ENCODE measurements around the gene UBR4. TPM values are rescaled to one million over a fixed set of nuclear protein-coding genes. Genes with fewer than 3 reads are reported as not detected.

UBR4 gene
- total and polyA plus RNA-seq, 3 experiments from 2014 or later: 27.4 to 112 (median 110) TPM

DNA sequence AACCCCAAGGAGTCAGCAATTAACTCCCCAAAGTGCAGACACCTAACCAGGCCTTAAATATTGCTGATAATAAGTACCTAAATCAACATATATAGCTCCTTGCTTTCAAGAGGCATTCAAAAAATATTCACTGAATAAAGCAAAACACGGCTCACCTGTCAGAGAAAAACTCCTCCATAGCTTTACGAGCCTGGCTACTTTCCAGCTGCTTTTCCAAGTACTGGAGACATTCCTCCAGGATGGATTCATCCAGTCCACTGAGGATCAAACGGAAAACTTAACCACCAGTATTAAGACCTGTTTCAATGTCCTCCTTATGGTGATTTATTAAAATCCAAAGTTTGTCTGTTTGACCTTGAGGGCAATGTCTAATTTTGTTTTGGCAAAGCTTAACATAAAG lies 44.6 kb downstream of the UBR4 start:
- peaks cover 92% of the 10 kb centered on the region for H3K36me3 ChIP-seq (ENCODE audit: insufficient read depth, low read length)
- peaks cover 33 to 98% (median 43%) of the 10 kb centered on the region in 3 donors for H3K36me3 Mint-ChIP-seq
- DNase-seq: no peak
- peak overlapping the region in 1 of 8 donors; percentile 1 for H3K27ac Mint-ChIP-seq
- ChIA-PET POLR2A (interaction anchor here (0.5 kb wide), 1 partner anchor 20 kb away, joined by 3 read pairs; no protein-coding TSS in a partner anchor), CTCF (interaction anchor here (1.2 to 1.3 kb wide), 2 partner anchors 9 to 11 kb away, joined by 3 to 4 read pairs; no protein-coding TSS in a partner anchor)
- H3K27me3 ChIP-seq (ENCODE audit: insufficient read depth, low read length, poor library complexity, severe bottlenecking): no peaks in the 10 kb centered on the region
- H3K27me3 Mint-ChIP-seq: no peaks in the 10 kb centered on the region
- no peaks in the 10 kb centered on the region for H3K4me1 ChIP-seq (ENCODE audit: insufficient read depth, low read length)
- H3K4me1 Mint-ChIP-seq: no peaks in the 10 kb centered on the region
- H3K9me3 ChIP-seq (ENCODE audit: low read length): no peaks in the 10 kb centered on the region
- no peak overlapping the region for H3K4me3 Mint-ChIP-seq
- no peak overlapping the region for H3K4me3 ChIP-seq (ENCODE audit: low read length)
- no peak overlapping the region for H3K27ac ChIP-seq (ENCODE audit: low read depth, low read length)
- H3K9me3 Mint-ChIP-seq: no peaks in the 10 kb centered on the region

DNA sequence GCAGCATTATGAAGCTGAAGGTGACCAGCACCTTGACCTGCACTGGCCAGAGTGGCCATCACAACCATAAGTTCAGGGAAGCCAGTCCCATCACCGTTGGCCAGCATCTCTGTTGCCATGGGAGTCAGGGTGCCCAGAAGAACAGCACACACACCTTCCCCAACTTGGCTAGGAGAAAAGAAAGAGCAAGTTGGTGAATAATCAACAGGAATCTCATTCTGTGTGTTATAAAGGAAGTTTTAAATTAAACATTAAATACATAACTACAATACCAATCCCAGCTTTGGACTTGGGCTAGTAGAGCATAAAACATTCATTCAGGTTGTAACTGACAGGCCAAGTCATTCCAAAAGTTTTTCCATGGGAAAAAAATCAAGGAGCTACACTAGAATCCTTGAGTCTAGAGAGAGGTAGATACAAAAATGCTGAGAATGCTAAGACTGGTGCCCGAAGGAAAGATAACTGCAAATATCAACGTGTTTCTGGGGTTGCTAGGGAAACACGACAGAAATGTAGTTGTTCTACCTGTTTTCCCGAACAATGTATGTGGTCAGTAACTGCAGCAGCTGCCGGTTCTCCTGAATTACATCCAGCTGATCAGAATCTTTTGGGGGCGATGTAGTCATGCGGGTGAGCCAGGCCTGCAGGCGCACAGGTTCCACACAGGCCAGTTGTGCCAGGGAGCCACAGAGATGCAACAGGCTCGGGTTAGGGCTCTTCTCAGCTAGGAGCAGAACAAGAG lies 45.6 kb downstream of the UBR4 start:
- DNase-seq: no peak
- H3K36me3 Mint-ChIP-seq: peaks cover 33 to 98% (median 42%) of the 10 kb centered on the region in 3 donors
- peak overlapping the region in 1 of 8 donors; percentile 7 for H3K27ac Mint-ChIP-seq
- no peaks in the 10 kb centered on the region for H3K9me3 ChIP-seq (ENCODE audit: low read length)
- no peaks in the 10 kb centered on the region for H3K4me1 ChIP-seq (ENCODE audit: insufficient read depth, low read length)
- H3K4me3 ChIP-seq (ENCODE audit: low read length): no peak overlapping the region
- CTCF ChIA-PET: no interaction called here
- peaks cover 93% of the 10 kb centered on the region for H3K36me3 ChIP-seq (ENCODE audit: insufficient read depth, low read length)
- H3K4me3 Mint-ChIP-seq: no peak overlapping the region
- H3K27me3 ChIP-seq (ENCODE audit: insufficient read depth, low read length, poor library complexity, severe bottlenecking): no peaks in the 10 kb centered on the region
- no peak overlapping the region for H3K27ac ChIP-seq (ENCODE audit: low read depth, low read length)
- no peaks in the 10 kb centered on the region for H3K4me1 Mint-ChIP-seq
- no peaks in the 10 kb centered on the region for H3K27me3 Mint-ChIP-seq
- POLR2A ChIA-PET: no interaction called here
- no peaks in the 10 kb centered on the region for H3K9me3 Mint-ChIP-seq

DNA sequence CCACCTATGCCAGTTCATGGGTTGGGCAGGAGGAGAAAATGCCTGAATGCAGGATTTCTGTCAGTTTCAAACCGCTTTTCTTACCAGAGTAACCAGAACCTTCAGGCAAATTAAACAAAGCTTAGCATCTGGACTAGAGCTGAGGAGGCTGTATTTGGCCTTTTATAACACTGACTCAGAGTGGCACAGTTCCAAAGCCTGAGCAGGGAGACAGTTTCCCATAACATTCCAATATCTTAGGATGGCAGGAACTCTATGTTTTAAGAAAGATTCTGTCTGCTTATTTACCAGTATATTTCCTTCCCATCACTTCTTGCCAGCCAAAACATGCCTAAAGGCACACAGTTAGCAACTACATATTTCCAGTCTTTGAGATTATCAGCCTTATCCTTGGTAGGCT lies 46.8 kb downstream of the UBR4 start:
- Mint-ChIP-seq H3K36me3 (peaks cover 30 to 98% (median 37%) of the 10 kb centered on the region in 3 donors), H3K27me3 (no peaks in the 10 kb centered on the region), H3K27ac (peak overlapping the region in 1 of 8 donors; percentile 55), H3K9me3 (no peaks in the 10 kb centered on the region), H3K4me1 (no peaks in the 10 kb centered on the region), H3K4me3 (no peak overlapping the region)
- Histone ChIP-seq H3K4me3 (ENCODE audit: low read length) (no peak overlapping the region), H3K9me3 (ENCODE audit: low read length) (no peaks in the 10 kb centered on the region), H3K36me3 (ENCODE audit: insufficient read depth, low read length) (peaks cover 97% of the 10 kb centered on the region), H3K27me3 (ENCODE audit: insufficient read depth, low read length, poor library complexity, severe bottlenecking) (no peaks in the 10 kb centered on the region), H3K27ac (ENCODE audit: low read depth, low read length) (no peak overlapping the region), H3K4me1 (ENCODE audit: insufficient read depth, low read length) (no peaks in the 10 kb centered on the region)
- ChIA-PET CTCF (no interaction called here), POLR2A (no interaction called here)
- no peak for DNase-seq

DNA sequence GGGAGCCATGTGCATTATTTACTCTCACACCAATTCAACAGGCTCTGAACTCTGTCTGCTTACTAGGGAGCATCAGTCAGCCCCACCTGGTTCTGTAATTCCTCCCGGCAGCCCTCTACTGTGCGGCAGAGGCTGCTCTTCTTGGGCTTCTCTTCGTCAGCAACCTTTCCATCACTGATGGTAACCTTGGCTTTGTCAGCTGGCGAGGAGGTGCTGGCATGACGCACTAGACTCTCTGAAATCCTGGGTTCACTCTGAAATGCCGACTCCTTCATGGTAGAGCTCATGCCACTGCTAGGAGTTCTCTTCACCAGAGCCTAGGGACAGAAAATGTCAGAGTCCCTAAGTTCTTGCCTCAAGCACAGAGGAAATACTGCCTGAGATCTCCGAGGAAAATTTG lies 49.2 kb downstream of the UBR4 start:
- Mint-ChIP-seq H3K9me3 (no peaks in the 10 kb centered on the region), H3K27me3 (no peaks in the 10 kb centered on the region), H3K36me3 (peaks cover 24 to 98% (median 38%) of the 10 kb centered on the region in 3 donors), H3K4me1 (no peaks in the 10 kb centered on the region), H3K27ac (peak overlapping the region in 2 of 8 donors; percentile 4 to 37), H3K4me3 (no peak overlapping the region)
- H3K9me3 ChIP-seq (ENCODE audit: low read length): no peaks in the 10 kb centered on the region
- H3K27me3 ChIP-seq (ENCODE audit: insufficient read depth, low read length, poor library complexity, severe bottlenecking): no peaks in the 10 kb centered on the region
- no peak for DNase-seq
- H3K36me3 ChIP-seq (ENCODE audit: insufficient read depth, low read length): peaks cover 94% of the 10 kb centered on the region
- H3K4me3 ChIP-seq (ENCODE audit: low read length): no peak overlapping the region
- POLR2A ChIA-PET: no interaction called here
- CTCF ChIA-PET: no interaction called here
- no peaks in the 10 kb centered on the region for H3K4me1 ChIP-seq (ENCODE audit: insufficient read depth, low read length)
- H3K27ac ChIP-seq (ENCODE audit: low read depth, low read length): no peak overlapping the region

DNA sequence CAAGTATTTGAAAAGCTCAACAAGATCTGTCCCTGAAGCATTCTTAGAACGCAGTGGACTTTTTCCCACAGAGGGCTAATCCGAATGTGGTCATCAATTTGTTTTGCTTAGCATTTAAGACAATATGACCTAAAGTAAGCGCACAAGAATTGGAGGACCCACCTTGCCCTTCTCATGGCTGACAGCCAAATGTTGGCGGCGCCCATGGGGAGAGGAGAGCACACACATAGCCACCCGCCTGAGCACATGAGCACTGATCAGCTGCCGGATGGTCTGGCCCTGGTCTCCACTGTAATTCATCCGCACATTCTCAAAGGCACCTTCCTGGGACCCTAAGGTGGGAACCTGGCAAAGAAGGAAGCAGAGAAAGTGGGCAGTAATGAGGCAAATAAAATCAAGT lies 52.4 kb downstream of the UBR4 start:
- DNase-seq: no peak
- peaks cover 12 to 98% (median 39%) of the 10 kb centered on the region in 3 donors for H3K36me3 Mint-ChIP-seq
- Histone ChIP-seq H3K36me3 (ENCODE audit: insufficient read depth, low read length) (peaks cover 95% of the 10 kb centered on the region), H3K9me3 (ENCODE audit: low read length) (no peaks in the 10 kb centered on the region), H3K4me1 (ENCODE audit: insufficient read depth, low read length) (no peaks in the 10 kb centered on the region), H3K4me3 (ENCODE audit: low read length) (no peak overlapping the region), H3K27me3 (ENCODE audit: insufficient read depth, low read length, poor library complexity, severe bottlenecking) (no peaks in the 10 kb centered on the region), H3K27ac (ENCODE audit: low read depth, low read length) (no peak overlapping the region)
- no peak overlapping the region for H3K4me3 Mint-ChIP-seq
- ChIA-PET CTCF (no interaction called here), POLR2A (no interaction called here)
- H3K4me1 Mint-ChIP-seq: no peaks in the 10 kb centered on the region
- H3K9me3 Mint-ChIP-seq: no peaks in the 10 kb centered on the region
- H3K27me3 Mint-ChIP-seq: no peaks in the 10 kb centered on the region
- H3K27ac Mint-ChIP-seq: no peak overlapping the region

DNA sequence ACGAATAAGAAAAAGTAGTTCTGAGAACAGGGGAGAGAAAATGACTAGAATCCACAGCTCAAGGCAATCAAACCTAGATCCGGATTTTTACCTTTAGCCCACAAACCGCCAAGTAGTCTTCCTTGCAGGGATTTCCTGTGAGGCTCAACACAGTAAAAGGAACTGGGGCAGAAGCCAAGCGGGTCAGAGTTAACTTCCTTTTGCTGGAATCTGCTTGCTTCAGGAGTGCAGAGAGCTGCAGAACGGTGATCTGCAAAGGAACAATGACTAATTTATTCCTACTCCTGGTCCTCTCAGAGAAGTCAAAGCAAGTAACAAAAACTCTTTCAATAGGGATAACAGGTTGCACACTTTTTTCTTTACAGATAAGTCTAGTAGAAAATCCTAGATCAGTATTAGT lies 53.4 kb downstream of the UBR4 start:
- no peak for DNase-seq
- H3K4me3 Mint-ChIP-seq: no peak overlapping the region
- H3K27me3 ChIP-seq (ENCODE audit: insufficient read depth, low read length, poor library complexity, severe bottlenecking): no peaks in the 10 kb centered on the region
- H3K4me3 ChIP-seq (ENCODE audit: low read length): no peak overlapping the region
- H3K9me3 Mint-ChIP-seq: no peaks in the 10 kb centered on the region
- no peaks in the 10 kb centered on the region for H3K9me3 ChIP-seq (ENCODE audit: low read length)
- ChIA-PET CTCF (interaction anchor here (1.2 to 1.6 kb wide), 2 partner anchors 10 to 35 kb away, joined by 3 to 4 read pairs; no protein-coding TSS in a partner anchor), POLR2A (no interaction called here)
- peaks cover 8 to 98% (median 42%) of the 10 kb centered on the region in 3 donors for H3K36me3 Mint-ChIP-seq
- H3K27ac ChIP-seq (ENCODE audit: low read depth, low read length): no peak overlapping the region
- no peaks in the 10 kb centered on the region for H3K27me3 Mint-ChIP-seq
- H3K27ac Mint-ChIP-seq: peak overlapping the region in 4 of 8 donors; percentile 12 to 54 (median 32)
- peaks cover 95% of the 10 kb centered on the region for H3K36me3 ChIP-seq (ENCODE audit: insufficient read depth, low read length)
- no peaks in the 10 kb centered on the region for H3K4me1 Mint-ChIP-seq
- H3K4me1 ChIP-seq (ENCODE audit: insufficient read depth, low read length): no peaks in the 10 kb centered on the region

DNA sequence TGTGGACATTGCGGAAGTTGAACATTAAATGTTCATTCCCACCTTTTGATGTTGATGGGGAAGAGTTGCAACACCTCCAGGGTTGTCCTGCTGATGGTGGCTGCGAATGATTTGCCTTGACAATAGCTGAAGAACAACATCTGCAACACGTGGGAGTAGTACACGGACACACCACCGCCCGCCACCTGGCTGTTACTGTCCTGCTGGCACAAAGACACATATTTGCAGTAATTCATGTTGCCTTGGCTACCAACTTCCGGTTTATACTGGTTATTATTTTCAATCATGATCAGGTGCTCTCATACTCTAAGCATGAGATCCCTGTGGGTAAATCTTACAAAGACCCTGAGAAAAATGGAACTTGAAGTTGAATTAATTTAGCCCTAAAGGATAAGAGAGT lies 55.2 kb downstream of the UBR4 start:
- Mint-ChIP-seq H3K36me3 (peaks cover 8 to 98% (median 40%) of the 10 kb centered on the region in 3 donors), H3K4me3 (no peak overlapping the region), H3K9me3 (no peaks in the 10 kb centered on the region), H3K27me3 (no peaks in the 10 kb centered on the region), H3K4me1 (no peaks in the 10 kb centered on the region), H3K27ac (no peak overlapping the region)
- Histone ChIP-seq H3K4me3 (ENCODE audit: low read length) (no peak overlapping the region), H3K27ac (ENCODE audit: low read depth, low read length) (no peak overlapping the region), H3K36me3 (ENCODE audit: insufficient read depth, low read length) (peaks cover 95% of the 10 kb centered on the region), H3K27me3 (ENCODE audit: insufficient read depth, low read length, poor library complexity, severe bottlenecking) (no peaks in the 10 kb centered on the region), H3K4me1 (ENCODE audit: insufficient read depth, low read length) (no peaks in the 10 kb centered on the region), H3K9me3 (ENCODE audit: low read length) (no peaks in the 10 kb centered on the region)
- no peak for DNase-seq
- CTCF ChIA-PET: no interaction called here
- POLR2A ChIA-PET: no interaction called here

DNA sequence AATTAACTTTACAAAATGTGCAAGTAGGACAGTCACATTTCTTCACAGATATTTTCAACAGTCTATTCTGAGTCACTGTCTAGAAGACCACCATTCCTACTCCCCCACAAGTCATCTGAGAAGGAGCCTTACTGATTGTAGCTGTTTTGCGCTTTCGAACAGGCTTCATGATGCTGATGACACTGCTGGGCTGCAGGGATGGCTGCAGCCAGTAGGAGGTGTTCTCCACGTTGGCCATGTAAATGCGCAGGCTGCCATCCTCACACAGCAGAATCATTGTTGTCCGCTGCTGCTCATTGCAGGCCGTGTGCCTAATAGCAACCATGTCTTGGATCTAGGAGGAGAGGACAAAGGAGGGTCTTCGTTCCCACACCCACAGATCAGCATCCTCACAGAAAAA lies 56.9 kb downstream of the UBR4 start:
- Histone ChIP-seq H3K4me1 (ENCODE audit: insufficient read depth, low read length) (no peaks in the 10 kb centered on the region), H3K36me3 (ENCODE audit: insufficient read depth, low read length) (peaks cover 97% of the 10 kb centered on the region), H3K9me3 (ENCODE audit: low read length) (no peaks in the 10 kb centered on the region), H3K27ac (ENCODE audit: low read depth, low read length) (no peak overlapping the region), H3K4me3 (ENCODE audit: low read length) (no peak overlapping the region), H3K27me3 (ENCODE audit: insufficient read depth, low read length, poor library complexity, severe bottlenecking) (no peaks in the 10 kb centered on the region)
- H3K27ac Mint-ChIP-seq: peak overlapping the region in 2 of 8 donors; percentile 73 to 92
- no peaks in the 10 kb centered on the region for H3K9me3 Mint-ChIP-seq
- CTCF ChIA-PET: no interaction called here
- POLR2A ChIA-PET: no interaction called here
- no peak overlapping the region for H3K4me3 Mint-ChIP-seq
- H3K4me1 Mint-ChIP-seq: no peaks in the 10 kb centered on the region
- H3K36me3 Mint-ChIP-seq: peaks cover 18 to 100% (median 54%) of the 10 kb centered on the region in 3 donors
- no peak for DNase-seq
- H3K27me3 Mint-ChIP-seq: no peaks in the 10 kb centered on the region
